Esophagus (tissue), 2 donors: Measurements from ENCODE around the gene GRAP2. TPM values are rescaled to one million over a fixed set of nuclear protein-coding genes. Genes with fewer than 3 reads are reported as not detected.

Experiments
- H3K27ac ChIP-seq, 2 donors: one replicate each; pipeline ENCODE4 v1.5.1; 2013; ENCODE audit warnings: low read depth in 2 of 2, mild to moderate bottlenecking in 2 of 2, inconsistent platforms in 1 of 2, low read length in 1 of 2, moderate library complexity in 1 of 2
- H3K27me3 ChIP-seq, 2 donors: one replicate each; pipeline ENCODE4 v1.6.1; 2013; ENCODE audit warnings: low read length in 2 of 2, control low read depth in 1 of 2, mild to moderate bottlenecking in 1 of 2; ENCODE audit not compliant: insufficient read depth in 2 of 2, control insufficient read depth in 1 of 2
- H3K36me3 ChIP-seq, 2 donors: one replicate each; pipeline ENCODE4 v1.6.1; 2013; ENCODE audit warnings: low read length in 1 of 2; ENCODE audit not compliant: control insufficient read depth in 2 of 2, insufficient read depth in 2 of 2
- H3K4me1 ChIP-seq, 2 donors: one replicate each; pipeline ENCODE4 v1.6.1; 2013; ENCODE audit warnings: low read length in 1 of 2; ENCODE audit not compliant: control insufficient read depth in 2 of 2, insufficient read depth in 2 of 2
- H3K4me3 ChIP-seq, 2 donors: one replicate each; pipeline ENCODE4 v1.5.1; 2013; ENCODE audit warnings: low read length in 2 of 2, mild to moderate bottlenecking in 2 of 2, low read depth in 1 of 2, moderate library complexity in 1 of 2
- H3K9me3 ChIP-seq, 2 donors: one replicate each; pipeline ENCODE4 v1.6.1; 2013; ENCODE audit warnings: mild to moderate bottlenecking in 2 of 2, low read depth in 1 of 2, low read length in 1 of 2, moderate library complexity in 1 of 2; ENCODE audit not compliant: control insufficient read depth in 2 of 2, insufficient read depth in 1 of 2
- WGBS, 2 donors: extraction: QIAGEN DNeasy Blood & Tissue Kit; methylation state at CpG; one replicate each; pipeline ENCODE4 v1.1.7; 2013; 5-methylcytosine and 5-hydroxymethylcytosine counted together
- polyA plus RNA-seq, 2 donors: library from polyadenylated mRNA; stranded (reverse); fragments of 200-250 nt; gene quantifications; one replicate each; pipeline ENCODE4 v1.2.3, GENCODE V29; 2013
- donor health status: healthy with polysubstance abuse.
- donor health status: Bipolar disorder and iron deficiency.

Gene GRAP2
- polyA plus RNA-seq, 2 donors: 0.82 to 1.3 TPM

GRCh38 chr22:39939830-39940229 lies 38.9 kb downstream of the GRAP2 start:
- Histone ChIP-seq H3K27me3 (no peaks in the 10 kb centered on the region), H3K27ac (no peak overlapping the region)
- WGBS, 2 donors: 79 to 93% methylated on average over 3 of the region's 3 CpGs

GRCh38 chr22:39940757-39941305 lies 39.9 kb downstream of the GRAP2 start:
- H3K9me3 ChIP-seq: no peaks in the 10 kb centered on the region
- no peaks in the 10 kb centered on the region for H3K27me3 ChIP-seq
- H3K27ac ChIP-seq: no peak overlapping the region
- H3K36me3 ChIP-seq: no peaks in the 10 kb centered on the region
- H3K4me1 ChIP-seq: no peaks in the 10 kb centered on the region
- WGBS, 2 donors: 61 to 65% methylated on average over 9 of the region's 9 CpGs
- no peak overlapping the region for H3K4me3 ChIP-seq

More at GRCh38 chr22:39939830-39940229, 38.9 kb downstream of the GRAP2 start:
- no peaks in the 10 kb centered on the region for H3K9me3 ChIP-seq
- no peaks in the 10 kb centered on the region for H3K36me3 ChIP-seq
- H3K4me3 ChIP-seq: no peak overlapping the region
- no peaks in the 10 kb centered on the region for H3K4me1 ChIP-seq

GRCh38 chr22:39941601-39942000 lies 40.7 kb downstream of the GRAP2 start:
- Histone ChIP-seq H3K4me3 (no peak overlapping the region), H3K27ac (no peak overlapping the region), H3K4me1 (no peaks in the 10 kb centered on the region), H3K36me3 (no peaks in the 10 kb centered on the region), H3K9me3 (no peaks in the 10 kb centered on the region), H3K27me3 (no peaks in the 10 kb centered on the region)
- WGBS, 2 donors: 87 to 93% methylated on average over 2 of the region's 2 CpGs

- no peak overlapping the region for H3K4me3 ChIP-seq
- H3K27ac ChIP-seq: no peak overlapping the region
- H3K9me3 ChIP-seq: no peaks in the 10 kb centered on the region
- H3K27me3 ChIP-seq: no peaks in the 10 kb centered on the region
- 77 to 81% methylated on average over 8 of the region's 8 CpGs for WGBS, 2 donors
- H3K4me1 ChIP-seq: no peaks in the 10 kb centered on the region
- H3K36me3 ChIP-seq: no peaks in the 10 kb centered on the region
Observed at GRCh38 chr22:39942439-39943230, 41.8 kb downstream of the GRAP2 start.

DNA sequence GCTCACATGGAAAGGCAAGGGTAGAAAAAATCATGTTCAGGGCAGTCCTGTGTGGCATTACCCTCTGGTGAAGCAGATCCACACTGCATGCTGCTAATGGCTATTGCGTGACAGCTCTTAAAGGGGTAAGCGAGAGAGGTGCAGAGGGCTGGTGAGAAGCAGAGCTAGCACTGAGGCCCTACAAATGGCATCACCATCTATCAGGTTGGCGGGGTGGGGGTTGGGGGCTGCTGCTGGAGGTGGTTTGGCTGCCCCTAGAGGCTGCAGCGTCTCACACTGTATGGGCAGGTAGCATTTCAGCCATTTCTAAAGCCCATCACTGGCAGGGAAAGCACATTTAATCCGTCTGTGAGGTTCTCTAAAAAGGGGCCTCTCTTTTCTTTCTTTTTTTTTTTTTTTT lies 42.5 kb downstream of the GRAP2 start:
- WGBS, 2 donors: 85 to 87% methylated on average over 5 of the region's 5 CpGs
- no peaks in the 10 kb centered on the region for H3K27me3 ChIP-seq

GRCh38 chr22:39943953-39944872 lies 43.3 kb downstream of the GRAP2 start:
- 88 to 89% methylated on average over 11 of the region's 11 CpGs for WGBS, 2 donors
- Histone ChIP-seq H3K27me3 (no peaks in the 10 kb centered on the region), H3K4me3 (no peak overlapping the region), H3K9me3 (no peaks in the 10 kb centered on the region), H3K27ac (no peak overlapping the region), H3K4me1 (no peaks in the 10 kb centered on the region), H3K36me3 (no peaks in the 10 kb centered on the region)

More for the DNA sequence above, 42.5 kb downstream of the GRAP2 start:
- Histone ChIP-seq H3K27ac (no peak overlapping the region), H3K9me3 (no peaks in the 10 kb centered on the region), H3K36me3 (no peaks in the 10 kb centered on the region), H3K4me1 (no peaks in the 10 kb centered on the region), H3K4me3 (no peak overlapping the region)

- Histone ChIP-seq H3K9me3 (no peaks in the 10 kb centered on the region), H3K4me3 (no peak overlapping the region), H3K27ac (no peak overlapping the region), H3K27me3 (no peaks in the 10 kb centered on the region), H3K36me3 (no peaks in the 10 kb centered on the region), H3K4me1 (no peaks in the 10 kb centered on the region)
- WGBS, 2 donors: 96 to 97% methylated on average over 4 of the region's 4 CpGs
Observed at GRCh38 chr22:39946126-39946502, 45.2 kb downstream of the GRAP2 start.

GRCh38 chr22:39946503-39947219 lies 45.8 kb downstream of the GRAP2 start:
- no peak overlapping the region for H3K4me3 ChIP-seq
- no peaks in the 10 kb centered on the region for H3K27me3 ChIP-seq
- 60 to 67% methylated on average over 8 of the region's 8 CpGs for WGBS, 2 donors
- no peaks in the 10 kb centered on the region for H3K4me1 ChIP-seq
- H3K36me3 ChIP-seq: no peaks in the 10 kb centered on the region
- no peaks in the 10 kb centered on the region for H3K9me3 ChIP-seq
- H3K27ac ChIP-seq: no peak overlapping the region
